ENCODE results near the gene CCDC177. TPM values are rescaled to one million over a fixed set of nuclear protein-coding genes. Genes with fewer than 3 reads are reported as not detected.

CCDC177 gene
- total RNA-seq, 1 donor from 2014 or later = 3.4 TPM

DNA sequence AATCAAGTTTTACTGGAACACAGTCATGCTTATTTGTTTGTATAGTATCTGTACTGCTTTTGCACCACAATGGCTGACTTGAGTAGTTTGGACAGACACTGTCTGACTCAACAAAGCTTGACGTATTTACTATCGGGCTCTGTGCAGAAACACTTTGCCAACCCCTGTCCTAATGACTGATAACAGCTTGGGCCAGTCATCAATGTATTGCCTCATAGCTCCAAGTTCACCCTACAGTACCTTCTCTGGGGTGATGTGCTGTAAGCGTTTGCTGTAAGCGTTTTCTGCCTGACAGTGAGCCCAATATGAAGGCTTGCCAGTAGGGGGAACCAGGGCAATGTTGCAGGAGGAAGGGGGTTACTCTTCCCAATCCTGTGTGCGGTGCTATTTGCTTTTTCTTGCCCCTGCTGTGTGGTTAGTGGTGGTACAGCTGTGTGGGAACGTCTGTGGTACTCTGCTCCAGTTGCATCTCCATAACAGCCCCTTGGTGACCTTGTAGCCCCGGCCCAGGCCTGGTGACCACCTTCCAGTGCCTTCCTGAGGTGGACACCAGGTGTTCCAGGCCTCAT lies 5.4 kb upstream of the CCDC177 start:
- Mint-ChIP-seq H3K4me1 (ENCODE audit: unreplicated experiment) (peaks cover 4% of the 10 kb centered on the region), H3K27ac (peak overlapping the region; percentile 48)

DNA sequence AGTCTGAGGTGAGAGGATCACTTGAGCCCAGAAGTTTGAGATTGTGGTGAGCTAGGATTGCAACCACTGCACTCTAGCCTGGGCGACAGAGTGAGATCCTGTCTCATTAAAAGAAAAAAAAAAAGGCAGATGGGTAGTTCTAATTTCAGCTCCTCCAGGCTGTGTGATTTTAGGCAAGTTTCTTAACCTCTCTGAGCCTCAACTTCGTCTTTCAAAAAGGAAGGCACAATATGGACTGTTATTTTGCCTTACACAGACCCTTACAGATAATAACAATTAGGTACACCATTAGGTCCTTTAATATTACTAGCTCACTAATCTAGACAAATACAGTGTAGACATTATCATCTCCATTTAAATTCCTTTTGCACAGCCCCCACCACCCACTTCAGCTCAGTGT lies 4.8 kb upstream of the CCDC177 start:
- Mint-ChIP-seq H3K4me3 (no peak overlapping the region), H3K9me3 (no peaks in the 10 kb centered on the region), H3K36me3 (peaks cover 4% of the 10 kb centered on the region), H3K27ac (peak overlapping the region; percentile 48), H3K4me1 (ENCODE audit: unreplicated experiment) (peaks cover 8% of the 10 kb centered on the region), H3K27me3 (peaks cover 20% of the 10 kb centered on the region)
- no peak for DNase-seq (ENCODE audit: extremely low spot score, unreplicated experiment)
- TF ChIP-seq, protein P1, sequence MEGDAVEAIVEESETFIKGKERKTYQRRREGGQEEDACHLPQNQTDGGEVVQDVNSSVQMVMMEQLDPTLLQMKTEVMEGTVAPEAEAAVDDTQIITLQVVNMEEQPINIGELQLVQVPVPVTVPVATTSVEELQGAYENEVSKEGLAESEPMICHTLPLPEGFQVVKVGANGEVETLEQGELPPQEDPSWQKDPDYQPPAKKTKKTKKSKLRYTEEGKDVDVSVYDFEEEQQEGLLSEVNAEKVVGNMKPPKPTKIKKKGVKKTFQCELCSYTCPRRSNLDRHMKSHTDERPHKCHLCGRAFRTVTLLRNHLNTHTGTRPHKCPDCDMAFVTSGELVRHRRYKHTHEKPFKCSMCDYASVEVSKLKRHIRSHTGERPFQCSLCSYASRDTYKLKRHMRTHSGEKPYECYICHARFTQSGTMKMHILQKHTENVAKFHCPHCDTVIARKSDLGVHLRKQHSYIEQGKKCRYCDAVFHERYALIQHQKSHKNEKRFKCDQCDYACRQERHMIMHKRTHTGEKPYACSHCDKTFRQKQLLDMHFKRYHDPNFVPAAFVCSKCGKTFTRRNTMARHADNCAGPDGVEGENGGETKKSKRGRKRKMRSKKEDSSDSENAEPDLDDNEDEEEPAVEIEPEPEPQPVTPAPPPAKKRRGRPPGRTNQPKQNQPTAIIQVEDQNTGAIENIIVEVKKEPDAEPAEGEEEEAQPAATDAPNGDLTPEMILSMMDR (conservative IDR thresholded peaks at IDR 0.05) = no peak

More for the DNA sequence above, 5.4 kb upstream of the CCDC177 start:
- H3K9me3 Mint-ChIP-seq = no peaks in the 10 kb centered on the region
- peaks cover 17% of the 10 kb centered on the region for H3K27me3 Mint-ChIP-seq
- H3K36me3 Mint-ChIP-seq = no peaks in the 10 kb centered on the region
- TF ChIP-seq, protein P1 (conservative IDR thresholded peaks at IDR 0.05) = peak; percentile 70
- DNase-seq (ENCODE audit: extremely low spot score, unreplicated experiment) = no peak
- no peak overlapping the region for H3K4me3 Mint-ChIP-seq

DNA sequence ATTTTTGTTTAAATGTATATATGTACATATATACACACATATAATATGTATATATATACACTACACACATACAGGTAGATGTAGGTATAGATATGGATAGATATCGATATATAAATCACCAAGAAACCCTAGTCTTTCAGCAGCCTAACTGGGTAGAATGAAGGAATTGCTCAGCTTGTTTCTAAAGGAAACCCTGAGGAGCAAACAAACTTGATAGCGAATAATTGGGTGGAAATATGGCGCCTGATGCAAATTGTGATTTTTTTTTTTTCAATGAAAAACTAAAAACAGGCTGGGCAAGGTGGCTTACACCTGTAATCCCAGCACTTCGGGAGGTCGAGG lies 254 bp upstream of the CCDC177 start:
- peaks cover 36% of the 10 kb centered on the region for H3K27me3 Mint-ChIP-seq
- TF ChIP-seq, protein P1 (conservative IDR thresholded peaks at IDR 0.05) = peak; percentile 59
- H3K4me3 Mint-ChIP-seq = peak overlapping the region; percentile 90
- peaks cover 6% of the 10 kb centered on the region for H3K36me3 Mint-ChIP-seq
- H3K4me1 Mint-ChIP-seq (ENCODE audit: unreplicated experiment) = peaks cover 8% of the 10 kb centered on the region
- peak overlapping the region; percentile 76 for H3K27ac Mint-ChIP-seq
- no peaks in the 10 kb centered on the region for H3K9me3 Mint-ChIP-seq
- DNase-seq (ENCODE audit: extremely low spot score, unreplicated experiment) = no peak

DNA sequence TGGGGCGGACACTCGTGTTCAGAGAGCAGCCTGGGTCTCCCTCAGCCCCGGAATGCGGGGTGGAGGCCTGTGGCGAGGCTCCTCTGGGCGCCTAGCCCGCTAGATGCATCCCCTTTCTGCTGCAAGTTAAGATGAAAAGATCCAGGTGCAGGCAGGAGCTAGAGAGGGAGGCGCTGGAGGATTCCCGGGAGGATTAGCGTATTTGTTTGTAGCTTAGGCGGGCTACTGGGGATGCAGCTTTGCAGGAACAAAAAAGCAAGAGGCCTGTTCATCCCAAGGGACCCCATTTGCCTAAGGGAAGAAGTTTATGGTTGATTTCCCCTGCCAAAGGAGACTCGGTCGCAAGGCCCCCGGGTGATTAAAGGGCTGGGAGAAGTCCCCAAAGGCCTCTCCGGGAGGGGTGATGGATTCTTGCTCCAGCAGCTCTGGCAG lies 824 bp downstream of the CCDC177 start:
- Mint-ChIP-seq H3K9me3 (no peaks in the 10 kb centered on the region), H3K36me3 (peaks cover 6% of the 10 kb centered on the region), H3K27ac (peak overlapping the region; percentile 36), H3K4me1 (ENCODE audit: unreplicated experiment) (peaks cover 5% of the 10 kb centered on the region), H3K4me3 (peak overlapping the region; percentile 90), H3K27me3 (peaks cover 43% of the 10 kb centered on the region)
- TF ChIP-seq, protein P1 (conservative IDR thresholded peaks at IDR 0.05) = no peak
- DNase-seq (ENCODE audit: extremely low spot score, unreplicated experiment) = no peak

DNA sequence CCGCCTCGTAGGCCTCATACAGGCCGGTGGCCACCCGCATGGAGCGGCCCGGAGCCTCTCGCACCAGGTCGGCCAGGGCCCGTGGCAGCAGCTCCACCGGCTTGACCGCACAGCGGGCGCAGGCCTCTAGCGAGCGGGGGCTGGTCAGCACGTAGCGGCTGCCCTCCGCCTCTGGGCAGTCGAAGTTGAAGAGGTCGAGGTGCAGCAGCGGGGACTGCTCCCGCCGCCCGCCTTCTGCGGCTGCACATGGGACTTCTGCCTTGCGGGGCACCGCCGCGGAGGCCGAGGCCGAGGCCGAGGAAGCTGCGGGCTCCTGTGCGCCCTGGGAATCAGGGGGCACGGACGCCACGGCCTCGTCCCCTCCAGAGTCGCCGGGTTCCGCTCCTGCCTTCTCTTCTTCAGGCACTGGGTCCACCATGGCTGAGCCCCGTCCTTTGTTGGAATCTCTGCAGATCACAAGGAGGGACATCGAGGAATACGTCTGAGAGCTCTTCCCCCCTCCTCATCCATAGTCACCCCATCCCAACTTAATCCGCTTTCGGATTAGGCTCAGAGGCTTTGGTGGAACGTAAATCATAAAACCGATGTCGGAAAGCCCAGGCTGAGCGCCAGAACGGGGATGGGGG lies 1.4 kb downstream of the CCDC177 start:
- Mint-ChIP-seq H3K27ac (peak overlapping the region; percentile 36), H3K9me3 (no peaks in the 10 kb centered on the region), H3K4me1 (ENCODE audit: unreplicated experiment) (peaks cover 5% of the 10 kb centered on the region), H3K27me3 (peaks cover 48% of the 10 kb centered on the region), H3K36me3 (peaks cover 6% of the 10 kb centered on the region), H3K4me3 (peak overlapping the region; percentile 90)
- TF ChIP-seq, protein P1 (conservative IDR thresholded peaks at IDR 0.05) = no peak
- DNase-seq (ENCODE audit: extremely low spot score, unreplicated experiment) = no peak

All from type B pancreatic cell (in vitro differentiated cells).